ENCODE results near the gene PAPOLG.
"Not testable (repeated sequence)": the region's sequence is repeated elsewhere in the genome, so short reads cannot be mapped to it uniquely, and the experiment has no call there.

PAPOLG gene

GRCh38 chr2:60825666-60826065 lies 69.6 kb downstream of the PAPOLG start:
- no peak for DNase-seq

GRCh38 chr2:60826111-60826510 lies 70.0 kb downstream of the PAPOLG start:
- no peak for DNase-seq

GRCh38 chr2:60826860-60827259 lies 70.8 kb downstream of the PAPOLG start:
- DNase-seq = not testable (repeated sequence)

- DNase-seq = no peak
Measured at GRCh38 chr2:60827369-60827768, 71.3 kb downstream of the PAPOLG start.

- DNase-seq = no peak
Measured at GRCh38 chr2:60830991-60831390, 74.9 kb downstream of the PAPOLG start.

- no peak for DNase-seq
Measured at GRCh38 chr2:60831921-60832320, 75.9 kb downstream of the PAPOLG start.

GRCh38 chr2:60832621-60833020 lies 76.6 kb downstream of the PAPOLG start:
- DNase-seq = no peak

GRCh38 chr2:60834270-60834717 lies 78.2 kb downstream of the PAPOLG start:
- DNase-seq = no peak

GRCh38 chr2:60836491-60836890 lies 80.4 kb downstream of the PAPOLG start:
- DNase-seq = no peak

GRCh38 chr2:60837123-60837522 lies 81.1 kb downstream of the PAPOLG start:
- no peak for DNase-seq

- no peak for DNase-seq
Measured at GRCh38 chr2:60838481-60838880, 82.4 kb downstream of the PAPOLG start.

GRCh38 chr2:60839126-60839813 lies 83.2 kb downstream of the PAPOLG start:
- no peak for DNase-seq

GRCh38 chr2:60840880-60841279 lies 84.8 kb downstream of the PAPOLG start:
- DNase-seq = no peak

GRCh38 chr2:60843006-60843405 lies 86.9 kb downstream of the PAPOLG start:
- DNase-seq = no peak

GRCh38 chr2:60844105-60844504 lies 88.0 kb downstream of the PAPOLG start:
- no peak for DNase-seq

- no peak for DNase-seq
Measured at GRCh38 chr2:60847854-60848253, 91.8 kb downstream of the PAPOLG start.
